Measurements from ENCODE around the gene ZBTB20.

- no peak for TF ChIP-seq CTCF (IDR thresholded peaks at IDR 0.05)
- no peak for TF ChIP-seq POLR2AphosphoS5 (IDR thresholded peaks at IDR 0.05)
Measured at GRCh38 chr3:114673481-114673880, 473.6 kb downstream of the ZBTB20 start.
